HG03196 (cell line): ENCODE data around the gene CD48.
"Not testable (repeated sequence)": the region's sequence is repeated elsewhere in the genome, so short reads cannot be mapped to it uniquely, and the experiment has no call there.

Source experiments
- ATAC-seq: cut with Tn5 transposase; IDR thresholded peaks from one replicate; pipeline ENCODE4 v1.9.1; 2021; ENCODE audit not compliant: unreplicated experiment

CD48 gene

DNA sequence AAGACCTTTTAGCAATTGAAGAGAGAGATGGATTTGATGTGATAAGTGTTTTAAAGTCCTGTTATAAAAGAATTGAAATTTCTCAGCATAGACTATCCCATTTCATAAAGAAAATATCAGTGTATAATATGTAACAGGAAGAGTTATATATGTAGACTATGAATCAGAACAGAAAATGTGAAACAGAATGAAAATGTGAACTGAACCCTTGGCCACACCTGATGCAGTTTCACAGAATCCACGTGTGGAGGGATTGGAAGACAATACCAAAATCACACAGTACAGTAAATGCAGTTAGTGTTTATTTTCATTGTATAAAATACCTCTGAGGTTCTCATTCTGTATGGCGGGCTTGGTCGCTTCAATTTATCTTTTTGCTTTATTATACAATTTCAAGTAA lies 54.9 kb downstream of the CD48 start:
- no peak for ATAC-seq

DNA sequence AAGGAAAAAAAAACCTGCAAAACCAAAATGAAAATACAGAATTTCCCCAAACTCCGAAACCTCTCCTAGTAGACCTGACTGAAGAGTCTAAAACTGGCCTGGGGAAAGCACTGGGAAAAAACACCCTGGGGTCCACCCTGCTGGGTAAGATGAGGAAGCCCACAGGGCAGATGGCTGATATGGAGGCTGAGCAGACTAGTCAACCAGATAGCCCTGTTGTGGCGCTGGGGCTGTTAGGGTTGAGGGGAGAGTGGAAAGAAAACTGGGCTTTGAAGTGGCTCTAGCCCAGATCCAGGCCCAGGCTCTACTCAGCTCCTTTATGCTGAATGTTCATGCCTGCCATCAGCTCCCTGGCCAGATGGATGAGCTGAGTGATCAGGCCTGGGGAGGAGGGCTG lies 58.0 kb downstream of the CD48 start:
- no peak for ATAC-seq

DNA sequence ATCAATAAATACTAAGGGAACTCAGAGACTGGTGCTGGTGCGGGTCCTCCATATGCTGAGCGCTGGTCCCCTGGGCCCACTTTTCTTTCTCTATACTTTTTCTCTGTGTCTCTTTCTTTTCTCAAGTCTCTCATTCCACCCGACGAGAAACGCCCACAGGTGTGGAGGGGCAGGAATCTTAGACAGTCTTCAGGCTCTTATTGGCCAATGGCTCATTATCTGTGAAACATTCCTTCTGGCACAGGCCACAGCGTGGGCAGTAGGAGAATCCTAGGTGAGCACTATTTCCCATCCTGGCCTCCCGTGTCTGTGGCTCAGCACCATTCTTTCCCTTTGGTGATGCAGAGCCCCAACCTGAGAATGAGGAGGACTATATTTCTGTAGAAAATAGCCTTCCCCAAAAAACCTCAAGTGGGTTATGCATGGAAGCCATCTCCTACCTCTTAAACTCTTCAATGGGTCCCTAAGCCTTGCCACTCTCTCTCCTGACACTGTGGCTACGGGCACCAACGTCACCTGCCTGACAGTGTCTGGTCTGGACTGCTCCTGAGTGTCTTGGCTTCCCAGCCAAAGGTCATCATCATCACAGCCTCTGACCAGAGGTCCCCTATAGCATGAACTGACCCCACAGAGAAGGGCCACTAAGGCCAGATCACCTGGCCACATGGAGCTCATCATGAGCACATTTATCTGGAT lies 58.5 kb downstream of the CD48 start:
- ATAC-seq, result no peak

DNA sequence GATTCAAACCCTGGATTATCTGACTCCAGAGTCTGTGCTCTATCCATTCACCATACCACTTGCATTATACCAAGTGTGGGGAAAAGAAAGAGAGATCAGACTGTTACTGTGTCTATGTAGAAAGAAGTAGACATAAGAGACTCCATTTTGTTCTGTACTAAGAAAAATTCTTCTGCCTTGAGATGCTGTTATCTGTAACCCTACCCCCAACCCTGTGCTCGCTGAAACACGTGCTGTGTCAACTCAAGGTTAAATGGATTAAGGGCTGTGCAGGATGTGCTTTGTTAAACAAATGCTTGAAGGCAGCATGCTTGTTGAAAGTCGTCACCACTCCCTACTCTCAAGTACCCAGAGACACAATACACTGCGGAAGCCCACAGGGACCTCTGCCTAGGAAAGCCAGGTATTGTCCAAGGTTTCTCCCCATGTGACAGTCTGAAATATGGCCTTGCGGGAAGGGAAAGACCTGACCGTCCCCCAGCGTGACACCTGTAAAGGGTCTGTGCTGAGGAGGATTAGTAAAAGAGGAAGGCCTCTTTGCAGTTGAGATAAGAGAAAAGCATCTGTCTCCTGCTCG lies 59.5 kb downstream of the CD48 start:
- ATAC-seq, result not testable (repeated sequence)

DNA sequence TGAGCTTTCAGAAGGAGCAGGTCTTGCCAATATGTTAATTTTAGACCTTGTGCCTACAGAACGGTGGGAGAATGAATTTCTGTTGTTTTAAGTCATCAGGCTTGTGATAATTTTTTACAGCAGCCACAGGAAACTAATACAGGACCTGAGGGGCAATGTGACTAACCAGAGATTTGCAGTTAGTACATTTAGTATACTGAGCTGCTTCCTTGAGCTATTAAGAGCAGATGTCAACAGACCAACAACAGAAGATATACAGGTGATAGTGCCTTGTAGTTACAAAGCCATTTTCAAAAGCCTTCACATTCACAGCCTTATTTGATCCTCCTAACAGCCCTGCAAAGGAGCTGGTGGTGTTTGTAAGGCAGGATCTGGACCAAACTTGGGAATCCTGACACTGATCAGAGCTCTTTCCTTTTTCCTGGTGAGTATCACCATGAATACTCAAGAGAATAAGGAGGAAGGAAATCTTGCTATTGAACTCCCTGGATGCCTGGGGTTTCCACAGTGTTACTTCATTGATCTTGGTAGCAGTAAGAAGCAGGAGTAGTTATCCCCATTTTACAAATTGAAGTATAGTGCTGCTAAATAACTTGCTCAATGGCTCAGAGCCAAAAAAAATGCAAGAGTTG lies 60.1 kb downstream of the CD48 start:
- ATAC-seq, result no peak

DNA sequence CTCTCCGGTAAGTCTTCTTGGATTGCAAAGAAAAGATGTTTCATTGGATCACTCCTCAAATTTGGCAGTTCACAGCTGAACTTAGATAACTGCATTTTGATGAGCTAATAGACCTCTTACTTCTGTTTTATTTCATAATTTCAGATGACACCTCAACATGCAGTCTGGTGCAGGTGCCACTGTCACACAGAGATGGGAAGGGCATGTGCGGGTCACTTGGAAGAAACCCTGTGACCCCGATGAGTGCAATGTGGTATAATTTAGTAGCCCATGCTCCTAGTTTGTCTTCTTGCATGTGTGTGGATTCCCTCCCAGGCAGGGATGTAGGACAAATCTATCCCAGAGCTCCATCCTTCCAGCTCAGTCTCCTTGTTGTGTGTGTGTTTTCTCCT lies 64.3 kb downstream of the CD48 start:
- ATAC-seq, result no peak

DNA sequence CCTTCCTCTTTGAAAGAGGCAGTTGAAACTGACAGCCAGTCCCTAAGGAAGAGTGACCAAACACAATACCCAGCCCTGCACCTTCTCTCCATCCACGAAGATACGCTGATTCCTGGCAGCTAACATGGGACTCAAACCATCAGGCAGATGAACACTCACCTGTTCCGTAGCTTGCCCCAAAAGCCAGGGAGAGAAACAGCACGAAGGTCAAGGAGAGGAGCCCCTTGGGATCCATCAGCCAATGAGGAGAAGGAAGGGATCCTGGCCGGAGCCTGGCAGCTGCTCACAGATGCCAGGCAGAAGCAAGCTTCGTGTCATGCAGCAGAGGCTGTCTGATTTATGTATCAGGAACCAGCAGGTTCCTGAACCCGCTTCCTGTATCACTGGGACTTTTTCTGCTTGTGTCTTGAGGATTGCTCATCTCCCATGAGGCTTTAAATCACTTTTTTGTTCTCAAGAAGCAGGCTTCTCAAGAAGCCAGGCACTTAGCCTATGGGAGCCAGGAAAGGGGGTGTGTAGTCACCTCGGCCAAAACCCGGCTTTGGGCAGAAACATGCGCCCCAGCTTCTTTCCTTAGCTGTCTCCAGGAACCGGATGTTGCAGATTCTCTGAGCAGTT lies 64.8 kb downstream of the CD48 start, which contains the start of gene SLAMF1:
Gene SLAMF1, minus strand, starts transcription at position 334 of the 618 bp plus-strand sequence. Its CDS starts 99 bp downstream, at position 235.
- ATAC-seq, result peak; percentile 49

DNA sequence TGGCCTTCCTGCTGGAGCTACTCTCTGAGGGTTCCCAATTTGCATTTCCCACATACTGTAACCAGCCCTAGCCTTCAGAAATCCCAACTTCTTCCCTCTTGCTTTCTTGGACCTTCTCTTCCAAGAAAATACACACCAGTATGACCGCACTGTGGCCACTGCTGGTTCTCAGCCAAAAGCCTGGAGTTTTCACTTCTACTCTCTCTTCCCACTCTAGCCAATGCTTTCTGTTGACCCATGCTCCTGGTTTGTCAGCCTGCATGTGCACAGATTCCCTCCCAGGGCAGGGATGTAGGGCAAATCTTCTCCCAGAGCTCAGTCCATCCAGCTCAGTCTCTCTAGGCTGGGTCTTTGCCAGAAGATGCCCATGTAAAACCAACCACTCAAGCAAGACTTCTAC lies 65.4 kb downstream of the CD48 start:
- ATAC-seq, result no peak

DNA sequence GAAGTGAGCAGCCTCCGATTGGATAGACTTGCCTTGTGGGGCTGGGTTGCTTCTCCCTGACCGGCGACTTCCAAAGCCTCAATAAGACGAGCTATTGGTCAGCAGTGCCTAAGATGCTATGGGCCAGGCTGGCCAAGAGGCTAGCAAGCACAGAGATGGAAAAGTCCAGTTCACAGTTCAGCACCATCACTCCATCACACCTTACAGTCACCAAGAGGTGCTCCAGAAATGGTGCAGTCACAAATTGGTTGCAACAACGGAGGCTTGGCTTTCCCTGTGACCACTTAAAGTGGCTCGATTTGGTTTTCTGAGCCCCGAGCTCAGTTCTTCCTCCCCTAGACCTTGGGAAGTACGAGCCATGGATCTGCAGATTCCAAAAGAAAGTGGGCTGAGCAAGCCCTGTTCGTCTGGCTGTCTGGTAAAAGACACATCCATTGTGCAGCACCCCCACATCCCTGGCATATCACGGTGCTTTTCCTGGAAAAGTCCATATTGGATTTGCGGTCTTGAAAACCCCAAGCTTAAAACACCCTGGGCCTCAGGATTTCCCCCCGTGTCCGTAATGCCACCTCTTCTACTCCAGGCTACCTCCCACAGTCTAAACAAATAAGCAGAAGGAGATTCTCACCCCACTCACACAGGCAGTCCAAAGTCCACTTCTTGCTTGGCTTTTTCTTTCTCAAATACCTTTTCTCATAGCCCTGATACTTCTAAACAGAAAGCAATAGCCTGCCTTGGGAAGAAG lies 66.1 kb downstream of the CD48 start:
- no peak for ATAC-seq

GRCh38 chr1:160644399-160644798 lies 67.2 kb downstream of the CD48 start:
- no peak for ATAC-seq

DNA sequence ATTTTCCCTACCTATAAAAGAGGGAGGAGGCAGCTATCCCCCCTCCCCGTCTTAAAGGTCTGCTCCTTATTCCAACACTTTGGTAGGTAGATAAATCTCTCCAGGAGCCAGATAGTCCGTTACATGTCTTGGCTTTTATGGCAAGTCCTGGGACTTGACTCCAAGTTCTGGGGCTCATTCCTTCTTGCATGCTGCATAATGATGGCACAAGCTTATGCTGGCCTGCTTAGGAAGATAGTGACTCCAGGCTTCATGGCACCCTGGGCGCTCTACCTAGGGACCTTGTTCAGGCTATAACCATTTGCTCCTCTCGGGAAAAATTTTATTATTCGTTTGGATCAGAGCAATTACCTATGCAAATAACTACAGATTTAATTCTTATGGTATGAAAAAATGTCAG lies 68.5 kb downstream of the CD48 start:
- no peak for ATAC-seq

- no peak for ATAC-seq
Measured at GRCh38 chr1:160642281-160642644, 69.4 kb downstream of the CD48 start.

DNA sequence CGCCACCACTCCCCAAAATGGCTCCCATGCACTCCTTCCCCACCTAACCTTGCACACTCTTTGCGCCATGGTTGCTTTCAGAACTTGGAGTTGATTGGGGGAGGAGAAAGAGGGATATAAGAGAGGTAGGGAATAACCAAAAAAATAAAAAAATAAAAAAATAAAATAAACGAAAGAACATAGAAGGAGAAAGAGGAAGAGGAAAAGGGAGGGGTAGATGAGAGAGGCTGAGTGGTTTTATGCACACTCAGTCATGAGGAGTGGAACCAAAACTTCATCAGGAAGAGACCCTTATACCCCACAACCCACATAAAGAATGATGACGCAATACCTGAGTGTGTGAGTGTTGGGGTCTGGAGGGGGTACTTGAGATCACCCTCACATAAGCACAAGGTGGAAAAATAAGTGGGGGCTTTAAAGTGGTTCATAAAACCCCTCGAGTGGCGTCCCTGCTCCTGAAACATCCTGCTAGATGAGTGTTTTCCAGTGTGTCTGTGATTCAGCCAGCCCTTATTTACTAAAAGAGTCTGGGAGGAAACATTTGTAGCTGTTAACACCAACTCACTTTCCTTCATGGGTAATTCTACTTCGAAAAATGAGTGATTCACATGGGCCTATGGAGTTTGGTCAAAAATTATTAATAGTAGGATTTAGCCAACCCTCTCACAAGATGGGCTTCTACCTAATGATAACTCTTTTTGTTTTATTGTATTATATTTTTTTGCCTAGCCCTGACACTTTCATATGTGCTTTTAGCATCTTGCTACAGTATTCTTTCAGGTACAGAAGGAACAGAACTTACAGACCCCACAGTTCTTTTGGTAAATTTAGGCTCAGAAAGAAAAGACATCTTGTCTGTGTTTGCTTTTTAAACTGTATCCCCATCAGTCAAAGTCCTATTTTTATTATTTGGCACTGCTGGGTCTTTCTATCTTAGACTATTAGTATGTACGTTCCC lies 70.0 kb downstream of the CD48 start:
- no peak for ATAC-seq

DNA sequence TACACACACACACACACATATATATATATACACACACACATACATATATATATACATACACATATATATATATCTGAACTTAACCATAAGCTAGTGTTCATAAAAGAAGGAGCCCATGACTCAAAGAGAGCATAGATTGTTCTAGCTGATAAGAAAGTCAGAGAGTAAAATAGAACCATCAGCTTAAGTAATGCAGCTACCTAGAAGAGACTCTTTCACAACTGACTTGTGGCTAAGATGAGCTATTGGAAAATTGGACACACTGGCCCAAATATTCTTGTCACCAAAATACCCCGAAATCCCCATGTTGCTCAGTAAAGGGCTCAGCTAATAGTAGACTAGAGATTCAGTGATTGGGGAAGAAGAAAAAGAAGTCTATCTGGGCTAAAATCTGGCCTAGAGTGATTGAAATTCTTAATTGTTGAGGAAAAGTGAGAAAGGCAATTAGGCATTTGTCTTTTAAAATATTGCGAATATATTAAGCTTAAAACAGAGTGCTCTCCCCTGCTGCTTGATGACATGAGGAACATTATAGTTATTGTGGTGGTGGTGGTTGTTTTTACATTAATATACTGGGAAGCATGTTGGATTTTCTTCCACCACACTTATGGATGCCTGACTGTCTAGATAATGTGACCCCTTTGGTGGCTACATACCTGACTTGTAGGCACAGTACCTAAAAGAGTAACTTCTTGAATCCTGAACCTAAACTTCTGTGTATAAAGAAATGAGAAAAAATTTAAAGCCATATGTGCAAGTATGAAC lies 71.1 kb downstream of the CD48 start:
- no peak for ATAC-seq

DNA sequence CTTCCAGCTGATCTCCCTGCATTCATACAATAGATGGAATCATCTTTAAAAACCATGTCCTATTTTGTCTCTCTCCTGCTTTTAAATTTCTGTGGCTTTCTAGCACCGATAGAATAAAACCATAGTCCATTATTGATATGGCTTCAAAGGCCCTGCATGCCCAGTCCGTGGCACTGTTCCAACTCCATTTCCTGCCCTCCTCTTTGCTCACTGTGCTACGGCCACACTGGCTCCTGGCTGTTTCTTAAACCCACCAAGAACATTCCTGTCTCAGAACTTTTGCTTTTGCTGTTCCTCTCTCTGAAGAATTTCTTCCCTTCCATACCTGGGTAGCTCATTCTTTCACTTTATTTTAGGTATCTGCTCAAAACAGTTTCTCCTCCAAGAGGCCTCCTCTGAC lies 72.0 kb downstream of the CD48 start:
- ATAC-seq, result no peak

DNA sequence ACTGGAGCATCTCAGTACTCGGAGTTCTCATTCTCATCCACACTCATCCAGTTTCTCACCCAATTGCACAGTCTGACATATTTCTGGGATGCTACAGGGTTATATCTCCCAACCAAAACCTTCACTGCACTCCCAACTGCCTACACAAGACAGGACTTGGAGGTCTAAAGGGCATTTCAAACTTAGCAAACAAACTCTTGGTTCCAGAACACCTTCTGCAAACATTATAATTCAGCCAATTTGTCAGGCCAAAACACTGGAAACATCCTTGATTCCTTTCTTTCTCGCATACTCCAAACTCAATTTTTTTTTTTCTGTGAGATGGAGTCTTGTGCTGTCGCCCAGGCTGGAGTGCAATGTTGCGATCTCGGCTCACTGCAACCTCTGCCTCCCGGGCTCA lies 72.7 kb downstream of the CD48 start:
- ATAC-seq, result no peak

GRCh38 chr1:160638540-160638857 lies 73.1 kb downstream of the CD48 start:
- ATAC-seq, result no peak

GRCh38 chr1:160637821-160638539 lies 73.6 kb downstream of the CD48 start:
- ATAC-seq, result no peak

DNA sequence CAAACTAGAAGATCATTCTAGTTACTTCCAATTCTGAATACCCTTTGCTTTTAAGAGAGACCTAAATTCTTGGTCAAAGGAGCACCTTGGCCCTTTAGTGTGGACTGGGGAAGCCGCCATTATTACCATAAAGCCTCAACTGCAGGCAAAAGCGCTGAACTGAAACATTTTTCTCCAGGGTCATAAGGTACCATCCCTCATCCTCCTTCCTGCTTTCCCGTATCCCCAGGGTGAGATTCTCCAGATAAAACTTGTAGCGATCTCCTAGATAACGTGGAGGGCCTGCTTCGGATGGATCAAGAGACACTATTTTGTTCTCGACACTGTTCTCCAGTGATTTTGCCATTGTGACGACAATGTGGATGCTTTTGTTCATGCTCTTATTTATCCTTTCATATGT lies 74.6 kb downstream of the CD48 start:
- ATAC-seq, result no peak
